HCT116 (cell line): ENCODE results near the gene FGD5. TPM values are rescaled to one million over a fixed set of nuclear protein-coding genes. Genes with fewer than 3 reads are reported as not detected.

Experiments
- ATAC-seq: fragments of 200-7000 bp; cut with Tn5 transposase; 2 replicates; pipeline ENCODE4 v1.9.1; 2020; ENCODE audit warnings: mild to moderate bottlenecking, moderate library complexity
- BruUV-seq: library from RNA; stranded (reverse); fragments of 400-500 nt; replicated peaks from 2 replicates; lab custom pipeline; 2021; lab: Mats Ljungman, UMichigan
- CTCF ChIA-PET: fragments of 300-600 bp; sonication (Branson Sonifier 250); formaldehyde crosslinking; loops from one replicate; lab custom pipeline; 2021; ENCODE audit warnings: antibody characterized with exemption; lab: Charles Lee
- POLR2A ChIA-PET: fragments of 300-600, 350-600 bp; sonication (Branson Sonifier 250); formaldehyde crosslinking; loops from one replicate; lab custom pipeline; 2021; ENCODE audit warnings: antibody characterized with exemption; lab: Charles Lee
- RAD21 ChIA-PET, 2 experiments: fragments of 300-600 bp; sonication (Branson Sonifier 250); formaldehyde crosslinking; loops; one replicate each; lab custom pipeline; 2023; ENCODE audit warnings: low total read pairs in 2 of 2; ENCODE audit not compliant: uncharacterized antibody in 2 of 2, unreplicated experiment in 2 of 2, low non-redundant PET in 1 of 2; lab: Charles Lee
- DNase-seq: peaks from one replicate; pipeline ENCODE4 v3.0.0-alpha.2; 2010; ENCODE audit warnings: low read depth, low spot score
- H2AFZ ChIP-seq: fragments of 200-600 bp; shearing (Covaris generic), sonication (generic); 2 replicates; pipeline ENCODE4 v1.6.1; 2017; ENCODE audit warnings: low read depth, mixed run types, mixed read lengths, antibody characterized with exemption, low read length; ENCODE audit not compliant: poor library complexity, severe bottlenecking
- H3K27ac ChIP-seq: 2 replicates; pipeline ENCODE4 v1.5.1; 2012; ENCODE audit warnings: low read depth, low read length
- H3K27me3 ChIP-seq: fragments of 200-600 bp; sonication (generic); 2 replicates; pipeline ENCODE4 v1.6.1; 2016; ENCODE audit warnings: mixed run types, low read length, mixed read lengths; ENCODE audit not compliant: insufficient read depth
- H3K36me3 ChIP-seq, 2 experiments: fragments of 200-500 bp in 1 of 2; fragments of 200-600 bp in 1 of 2; sonication (Bioruptor generic) in 1 of 2; sonication (generic) in 1 of 2; 2 replicates each; pipeline versions ENCODE4 v1.5.1 to v1.6.1; 2014 to 2016; ENCODE audit warnings: low read length in 2 of 2, inconsistent platforms in 1 of 2, mixed read lengths in 1 of 2, mixed run types in 1 of 2; ENCODE audit not compliant: insufficient read depth in 2 of 2, control insufficient read depth in 1 of 2
- H3K4me1 ChIP-seq, 2 experiments: fragments of 200-600 bp in 1 of 2; sonication (generic) in 1 of 2; 2 replicates each; pipeline versions ENCODE4 v1.5.1 to v1.6.1; 2012 to 2017; ENCODE audit warnings: low read length in 2 of 2, inconsistent platforms in 1 of 2, mild to moderate bottlenecking in 1 of 2, mixed read lengths in 1 of 2, mixed run types in 1 of 2, moderate library complexity in 1 of 2; ENCODE audit not compliant: insufficient read depth in 2 of 2, control insufficient read depth in 1 of 2
- H3K4me2 ChIP-seq: fragments of 200-600 bp; sonication (generic); 2 replicates; pipeline ENCODE4 v1.6.1; 2017; ENCODE audit warnings: mixed run types, low read length, mixed read lengths
- H3K4me3 ChIP-seq, 2 experiments: fragments of 200-600 bp in 1 of 2; sonication (generic) in 1 of 2; replicated peaks in 1 of 2; 2 replicates each; pipeline ENCODE4 v1.5.1; 2011 to 2016; ENCODE audit warnings: low read length in 2 of 2, control low read depth in 1 of 2, low read depth in 1 of 2, mild to moderate bottlenecking in 1 of 2, mixed read lengths in 1 of 2, mixed run types in 1 of 2
- H3K79me2 ChIP-seq: fragments of 200-600 bp; sonication (generic); 2 replicates; pipeline ENCODE4 v1.6.1; 2017; ENCODE audit warnings: mild to moderate bottlenecking, mixed run types, low read length, moderate library complexity, mixed read lengths; ENCODE audit not compliant: insufficient read depth
- H3K9ac ChIP-seq: fragments of 200-600 bp; sonication (generic); 2 replicates; pipeline ENCODE4 v1.6.1; 2016; ENCODE audit warnings: low read length, mixed read lengths
- H3K9me2 ChIP-seq: fragments of 200-600 bp; sonication (generic), shearing (Covaris generic); 2 replicates; pipeline ENCODE4 v1.6.1; 2017; ENCODE audit warnings: mixed run types, mild to moderate bottlenecking, moderate library complexity; ENCODE audit not compliant: insufficient read depth
- H3K9me3 ChIP-seq, 2 experiments: fragments of 200-500 bp in 1 of 2; fragments of 200-600 bp in 1 of 2; sonication (Bioruptor generic) in 1 of 2; sonication (generic) in 1 of 2; 2 replicates each; pipeline ENCODE4 v1.6.1; 2014 to 2017; ENCODE audit warnings: low read length in 2 of 2, mixed read lengths in 2 of 2, inconsistent platforms in 1 of 2, low read depth in 1 of 2, mild to moderate bottlenecking in 1 of 2, mixed run types in 1 of 2, moderate library complexity in 1 of 2; ENCODE audit not compliant: control insufficient read depth in 1 of 2, insufficient read depth in 1 of 2
- H4K20me1 ChIP-seq: fragments of 200-600 bp; sonication (generic), shearing (Covaris generic); 2 replicates; pipeline ENCODE4 v1.6.1; 2017; ENCODE audit warnings: mixed run types, mild to moderate bottlenecking, moderate library complexity; ENCODE audit not compliant: insufficient read depth
- ELF1 ChIP-seq: IDR thresholded peaks from 2 replicates; pipeline ENCODE4 v1.6.1; 2012; ENCODE audit warnings: low read depth, borderline replicate concordance
- EZH2 ChIP-seq: fragments of 200-600 bp; sonication (generic); IDR thresholded peaks from 2 replicates; pipeline ENCODE4 v1.6.1; 2017; ENCODE audit warnings: antibody characterized with exemption, mixed run types
- EZH2phosphoT487 ChIP-seq: fragments of 200-600 bp; IDR thresholded peaks from 2 replicates; pipeline ENCODE4 v1.6.1; 2018; ENCODE audit warnings: antibody characterized with exemption, borderline replicate concordance
- POLR2A ChIP-seq: IDR thresholded peaks from 2 replicates; pipeline ENCODE4 v1.7.0; 2011; ENCODE audit warnings: borderline replicate concordance; ENCODE audit not compliant: insufficient read depth, insufficient read length; ENCODE audit errors: extremely low read depth
- POLR2AphosphoS5 ChIP-seq: IDR thresholded peaks from 2 replicates; pipeline ENCODE4 v1.6.1; 2011; ENCODE audit warnings: mild to moderate bottlenecking, low read depth, low read length, moderate library complexity
- SIN3A ChIP-seq: IDR thresholded peaks from 2 replicates; pipeline ENCODE4 v1.6.1; 2012; ENCODE audit warnings: low read depth
- SRF ChIP-seq: IDR thresholded peaks from 2 replicates; pipeline ENCODE4 v1.6.1; 2012; ENCODE audit warnings: low read depth
- ZFX ChIP-seq: fragments of 450-650 bp; IDR thresholded peaks from 2 replicates; pipeline ENCODE4 v1.6.1; 2017
- intact Hi-C: fragments of 100-400 bp; cut with micrococcal nuclease; formaldehyde crosslinking; loops from 2 replicates; pipeline ENCODE4 v1.10.0; 2022
- total RNA-seq: library from RNA; stranded (reverse); gene quantifications from one replicate; pipeline ENCODE4 v1.2.1, GENCODE V29; 2021; ENCODE audit not compliant: unreplicated experiment
- TF ChIP-seq, protein P1 (sequence below): IDR thresholded peaks from 2 replicates; pipeline ENCODE4 v1.6.1; 2012
- TF ChIP-seq, protein P2 (sequence below): IDR thresholded peaks from 2 replicates; pipeline ENCODE4 v1.6.1; 2011; ENCODE audit warnings: mild to moderate bottlenecking, low read length, moderate library complexity; ENCODE audit not compliant: insufficient replicate concordance; ENCODE audit errors: extremely low read depth
- TF ChIP-seq, protein P3 (sequence below): IDR thresholded peaks from 2 replicates; pipeline ENCODE4 v1.6.1; 2012

FGD5 gene
- total RNA-seq, 1 experiment from 2014 or later, result 0.22 TPM

DNA sequence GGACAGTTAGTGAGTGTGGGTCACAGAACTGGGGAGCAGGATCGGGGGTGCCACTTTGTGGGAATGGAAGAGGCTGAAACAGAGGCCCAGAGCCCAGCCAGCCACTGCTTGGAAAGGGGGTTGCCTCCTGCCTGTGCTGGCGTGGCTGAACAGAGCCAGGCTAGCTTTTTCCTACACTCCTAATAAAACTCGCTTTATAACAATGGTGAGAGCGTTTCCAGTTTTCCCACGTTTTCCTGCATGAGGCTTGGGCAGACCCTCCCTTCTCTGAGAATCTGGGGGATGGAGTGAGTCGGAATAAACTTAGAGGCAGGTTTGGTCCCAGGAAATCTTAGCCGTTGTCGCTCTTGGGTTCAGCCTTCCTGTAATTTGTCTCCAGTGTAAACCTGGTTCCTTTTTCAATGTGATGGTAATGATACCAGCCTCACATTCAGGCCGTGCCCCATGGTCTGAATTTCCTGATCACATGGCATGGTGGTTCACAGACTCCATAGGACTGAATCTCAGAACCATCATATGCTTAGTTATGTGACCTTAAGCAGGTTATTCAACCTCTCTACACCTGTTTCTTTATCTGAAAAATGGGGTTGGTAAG is 6.5 kb upstream of the FGD5 start:
- ATAC-seq, result no peak
- CTCF ChIA-PET, result no interaction called here
- H3K4me2 ChIP-seq, result no peak overlapping the region
- intact Hi-C loops, result no loop called here
- POLR2A ChIA-PET, result no interaction called here
- H3K4me3 ChIP-seq, result no peak overlapping the region
- RAD21 ChIA-PET, result no interaction called here
- H3K9me2 ChIP-seq, result no peaks in the 10 kb centered on the region
- no peaks in the 10 kb centered on the region for H3K79me2 ChIP-seq
- no peak overlapping the region for H2AFZ ChIP-seq
- no peak overlapping the region for H3K9ac ChIP-seq
- H3K4me1 ChIP-seq, result no peaks in the 10 kb centered on the region
- TF ChIP-seq POLR2AphosphoS5 (no peak), SRF (no peak)
- DNase-seq, result no peak
- H3K36me3 ChIP-seq, result no peaks in the 10 kb centered on the region
- H3K27me3 ChIP-seq, result peaks cover 10% of the 10 kb centered on the region; the same call in 1 of the 2 replicates
- no peaks in the 10 kb centered on the region for H4K20me1 ChIP-seq
- H3K27ac ChIP-seq, result no peak overlapping the region
- H3K9me3 ChIP-seq, result no peaks in the 10 kb centered on the region
- BruUV-seq, result no TSS peak

DNA sequence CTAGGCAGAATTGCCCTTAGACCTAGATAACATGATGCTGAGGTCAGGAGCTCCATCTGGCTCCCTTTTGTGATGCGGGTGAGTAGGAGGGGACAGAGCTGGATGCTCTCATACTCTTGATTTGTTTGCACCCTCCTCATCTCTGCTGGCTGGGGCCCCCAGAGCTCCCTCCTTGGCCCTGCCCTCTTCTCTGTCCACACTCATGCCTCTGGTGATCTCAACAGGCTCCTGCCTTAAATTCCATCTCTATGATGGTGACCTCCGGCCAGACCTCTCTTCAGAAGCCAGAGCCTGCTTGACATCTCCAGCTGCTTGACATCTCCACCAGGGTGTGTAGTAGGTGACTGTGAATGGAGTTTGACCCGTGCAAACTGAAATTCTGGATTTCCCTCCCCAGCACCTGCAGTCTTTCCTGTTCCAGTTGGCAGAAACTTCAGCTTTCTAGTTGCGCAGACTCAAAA is 4.3 kb upstream of the FGD5 start:
- Histone ChIP-seq H3K9me2 (no peaks in the 10 kb centered on the region), H3K9me3 (no peaks in the 10 kb centered on the region), H3K36me3 (no peaks in the 10 kb centered on the region), H3K27me3 (peaks cover 14% of the 10 kb centered on the region; the same call in 1 of the 2 replicates), H2AFZ (no peak overlapping the region), H3K4me3 (no peak overlapping the region), H3K27ac (no peak overlapping the region), H3K79me2 (no peaks in the 10 kb centered on the region), H3K4me2 (no peak overlapping the region), H4K20me1 (no peaks in the 10 kb centered on the region), H3K9ac (no peak overlapping the region), H3K4me1 (no peaks in the 10 kb centered on the region)
- DNase-seq (no peak), ATAC-seq (no peak)
- BruUV-seq, result no TSS peak
- ChIA-PET POLR2A (no interaction called here), CTCF (no interaction called here), RAD21 (no interaction called here)
- intact Hi-C loops, result no loop called here
- TF ChIP-seq, protein P1, sequence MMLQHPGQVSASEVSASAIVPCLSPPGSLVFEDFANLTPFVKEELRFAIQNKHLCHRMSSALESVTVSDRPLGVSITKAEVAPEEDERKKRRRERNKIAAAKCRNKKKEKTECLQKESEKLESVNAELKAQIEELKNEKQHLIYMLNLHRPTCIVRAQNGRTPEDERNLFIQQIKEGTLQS, result no peak
- TF ChIP-seq, protein P2, sequence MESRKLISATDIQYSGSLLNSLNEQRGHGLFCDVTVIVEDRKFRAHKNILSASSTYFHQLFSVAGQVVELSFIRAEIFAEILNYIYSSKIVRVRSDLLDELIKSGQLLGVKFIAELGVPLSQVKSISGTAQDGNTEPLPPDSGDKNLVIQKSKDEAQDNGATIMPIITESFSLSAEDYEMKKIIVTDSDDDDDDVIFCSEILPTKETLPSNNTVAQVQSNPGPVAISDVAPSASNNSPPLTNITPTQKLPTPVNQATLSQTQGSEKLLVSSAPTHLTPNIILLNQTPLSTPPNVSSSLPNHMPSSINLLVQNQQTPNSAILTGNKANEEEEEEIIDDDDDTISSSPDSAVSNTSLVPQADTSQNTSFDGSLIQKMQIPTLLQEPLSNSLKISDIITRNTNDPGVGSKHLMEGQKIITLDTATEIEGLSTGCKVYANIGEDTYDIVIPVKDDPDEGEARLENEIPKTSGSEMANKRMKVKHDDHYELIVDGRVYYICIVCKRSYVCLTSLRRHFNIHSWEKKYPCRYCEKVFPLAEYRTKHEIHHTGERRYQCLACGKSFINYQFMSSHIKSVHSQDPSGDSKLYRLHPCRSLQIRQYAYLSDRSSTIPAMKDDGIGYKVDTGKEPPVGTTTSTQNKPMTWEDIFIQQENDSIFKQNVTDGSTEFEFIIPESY, result no peak
- no peak for TF ChIP-seq EZH2phosphoT487
- no peak for TF ChIP-seq ELF1
- no peak for TF ChIP-seq POLR2AphosphoS5
- no peak for TF ChIP-seq ZFX
- no peak for TF ChIP-seq SIN3A
- TF ChIP-seq POLR2A, result no peak
- TF ChIP-seq, protein P3, sequence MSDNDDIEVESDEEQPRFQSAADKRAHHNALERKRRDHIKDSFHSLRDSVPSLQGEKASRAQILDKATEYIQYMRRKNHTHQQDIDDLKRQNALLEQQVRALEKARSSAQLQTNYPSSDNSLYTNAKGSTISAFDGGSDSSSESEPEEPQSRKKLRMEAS, result no peak
- no peak for TF ChIP-seq EZH2
